Gastroesophageal sphincter (tissue), 4 donors: ENCODE measurements around the gene SDS. TPM values are rescaled to one million over a fixed set of nuclear protein-coding genes. Genes with fewer than 3 reads are reported as not detected.

ENCODE experiments used
- ATAC-seq: fragments of 150-250 bp; one replicate; pipeline ENCODE4 v1.9.1; 2016; ENCODE audit warnings: mild to moderate bottlenecking, moderate library complexity
- H3K27ac ChIP-seq, 4 donors: fragments of 200-600 bp; sonication (generic) in 3 of 4; 1 replicate in 3 of 4; 2 replicates in 1 of 4; pipeline ENCODE4 v1.5.1; 2016 to 2019
- H3K27me3 ChIP-seq: fragments of 200-600 bp; sonication (generic); one replicate; pipeline ENCODE4 v1.5.1; 2019
- H3K36me3 ChIP-seq, 2 donors: fragments of 200-600 bp; sonication (generic); one replicate each; pipeline ENCODE4 v1.5.1; 2019; ENCODE audit warnings: control low read depth in 1 of 2
- H3K4me1 ChIP-seq, 3 donors: fragments of 200-600 bp; sonication (generic); 1 replicate in 2 of 3; 2 replicates in 1 of 3; pipeline ENCODE4 v1.5.1; 2016 to 2019; ENCODE audit warnings: control low read depth in 2 of 3
- H3K4me3 ChIP-seq, 2 donors: fragments of 200-600 bp; sonication (generic); one replicate each; pipeline ENCODE4 v1.5.1; 2019; ENCODE audit warnings: mild to moderate bottlenecking in 1 of 2, moderate library complexity in 1 of 2
- H3K9me3 ChIP-seq, 3 donors: fragments of 200-600 bp; sonication (generic); one replicate each; pipeline ENCODE4 v1.5.1; 2017 to 2019; ENCODE audit warnings: control low read depth in 2 of 3
- CTCF ChIP-seq, 4 experiments: fragments of 200-600 bp in 2 of 4; fragments of 450-650 bp in 2 of 4; sonication (generic) in 1 of 4; IDR thresholded peaks; one replicate each; pipeline ENCODE4 v1.5.1; 2017 to 2019; ENCODE audit warnings: antibody characterized with exemption in 4 of 4, mild to moderate bottlenecking in 2 of 4, moderate library complexity in 2 of 4
- EP300 ChIP-seq: sonication (generic); formaldehyde crosslinking; IDR thresholded peaks from one replicate; pipeline ENCODE4 v1.6.1; 2017; ENCODE audit warnings: antibody characterized with exemption, mild to moderate bottlenecking
- POLR2A ChIP-seq, 2 donors: fragments of 450-650 bp; IDR thresholded peaks; one replicate each; pipeline ENCODE4 v1.6.1; 2017; ENCODE audit warnings: antibody characterized with exemption in 2 of 2, mild to moderate bottlenecking in 2 of 2, moderate library complexity in 1 of 2
- POLR2AphosphoS5 ChIP-seq: sonication (generic); formaldehyde crosslinking; IDR thresholded peaks from one replicate; pipeline ENCODE4 v1.6.1; 2017; ENCODE audit warnings: antibody characterized with exemption
- WGBS, 2 donors: methylation state at CpG; one replicate each; pipeline ENCODE4 v1.1.5; 2018; ENCODE audit warnings: low coverage in 1 of 2; 5-methylcytosine and 5-hydroxymethylcytosine counted together
- total RNA-seq, 4 donors: library from RNA; depleted of rRNA; stranded (reverse); fragments of >200 nt; gene quantifications; one replicate each; pipeline ENCODE4 v1.1.0, GENCODE V29; 2016

Gene SDS
- total RNA-seq, 4 donors from 2014 or later = 0.39 to 5.5 TPM; not detected in 2

DNA sequence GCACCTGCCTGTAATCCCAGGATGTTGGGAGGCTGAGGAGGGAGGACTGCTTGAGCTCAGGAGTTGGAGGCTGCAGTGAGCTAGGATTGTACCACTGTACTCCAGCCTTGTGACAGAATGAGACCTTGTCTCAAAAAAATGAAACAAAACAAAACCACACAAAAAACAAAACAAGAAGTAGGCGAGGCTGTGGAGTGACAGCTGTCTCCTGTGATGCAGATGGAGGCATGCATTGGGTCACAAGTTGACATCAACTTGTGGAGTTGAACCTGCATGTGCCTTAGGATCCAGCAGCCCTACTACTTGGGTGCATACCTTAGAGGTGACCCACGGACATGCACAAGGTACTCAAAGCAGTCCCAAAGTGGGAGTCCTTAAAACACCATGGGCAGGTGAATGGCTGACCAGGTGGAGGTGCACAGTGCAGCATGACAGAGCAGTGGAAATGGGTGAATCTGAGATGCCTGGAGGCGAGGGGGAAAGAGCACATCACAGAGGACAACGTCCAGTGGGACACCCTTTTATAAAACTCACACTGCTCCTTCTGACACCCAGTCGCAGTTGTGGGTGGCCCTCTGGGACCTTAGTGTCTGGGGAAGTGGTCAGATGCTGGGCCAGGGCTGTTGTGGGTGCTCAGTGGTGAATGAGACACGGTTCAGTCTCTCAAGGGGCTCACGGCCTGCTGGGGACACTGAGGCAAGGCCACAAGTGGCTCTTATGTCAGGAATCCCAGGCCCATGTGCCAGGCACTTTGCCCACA is 32.6 kb downstream of the SDS start:
- TF ChIP-seq POLR2A (IDR thresholded peaks at IDR 0.05) = no peak
- no peak for TF ChIP-seq CTCF (IDR thresholded peaks at IDR 0.05)
- no peak for TF ChIP-seq EP300
- TF ChIP-seq POLR2AphosphoS5 = no peak
- H3K36me3 ChIP-seq = peaks cover 0 to 68% of the 10 kb centered on the region in 2 donors
- no peaks in the 10 kb centered on the region for H3K27me3 ChIP-seq
- ATAC-seq = no peak
- no peak overlapping the region for H3K4me3 ChIP-seq
- H3K9me3 ChIP-seq = no peaks in the 10 kb centered on the region
- H3K27ac ChIP-seq = no peak overlapping the region
- 69 to 83% methylated on average over 1 to 2 of the region's 7 CpGs for WGBS, 2 donors
- H3K4me1 ChIP-seq = peaks cover 0 to 7% (median 0%) of the 10 kb centered on the region in 3 donors

GRCh38 chr12:113369391-113369985 is 34.2 kb downstream of the SDS start:
- TF ChIP-seq CTCF (IDR thresholded peaks at IDR 0.05) (no peak), POLR2A (IDR thresholded peaks at IDR 0.05) (no peak), POLR2AphosphoS5 (no peak), EP300 (no peak)
- H3K4me1 ChIP-seq = peaks cover 0 to 7% (median 0%) of the 10 kb centered on the region in 3 donors
- peaks cover 0 to 63% of the 10 kb centered on the region in 2 donors for H3K36me3 ChIP-seq
- no peak for ATAC-seq
- WGBS, 2 donors = 53 to 66% methylated on average over 5 to 6 of the region's 6 CpGs
- H3K4me3 ChIP-seq = no peak overlapping the region
- no peaks in the 10 kb centered on the region for H3K9me3 ChIP-seq
- H3K27me3 ChIP-seq = no peaks in the 10 kb centered on the region
- H3K27ac ChIP-seq = no peak overlapping the region

GRCh38 chr12:113368331-113368730 is 35.4 kb downstream of the SDS start:
- H3K27ac ChIP-seq = no peak overlapping the region
- TF ChIP-seq POLR2AphosphoS5 (no peak), CTCF (IDR thresholded peaks at IDR 0.05) (no peak), EP300 (no peak), POLR2A (IDR thresholded peaks at IDR 0.05) (no peak)

DNA sequence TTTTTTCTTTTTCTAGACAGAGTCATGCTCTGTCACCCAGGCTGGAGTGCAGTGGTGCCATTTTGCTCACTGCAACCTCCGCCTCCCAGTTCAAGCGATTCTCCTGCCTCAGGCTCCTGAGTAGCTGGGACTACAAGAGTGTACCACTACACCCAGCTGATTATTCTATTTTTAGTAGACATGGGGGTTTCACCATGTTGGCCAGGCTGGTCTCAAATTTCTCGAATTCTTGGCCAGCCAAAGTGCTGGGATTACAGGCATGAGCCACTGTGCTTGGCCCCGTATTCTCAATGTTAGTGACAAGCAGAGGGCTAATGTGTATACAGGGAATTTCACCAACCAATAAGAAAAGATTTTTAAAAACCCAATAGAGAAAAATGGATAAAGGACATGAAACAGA is 36.9 kb downstream of the SDS start:
- H3K9me3 ChIP-seq = no peaks in the 10 kb centered on the region
- H3K4me3 ChIP-seq = no peak overlapping the region
- TF ChIP-seq EP300 = no peak
- H3K27me3 ChIP-seq = no peaks in the 10 kb centered on the region
- H3K36me3 ChIP-seq = peaks cover 0 to 45% of the 10 kb centered on the region in 2 donors
- peaks cover 0 to 12% (median 0%) of the 10 kb centered on the region in 3 donors for H3K4me1 ChIP-seq
- WGBS, 2 donors = 67 to 95% methylated on average over 2 to 3 of the region's 4 CpGs
- H3K27ac ChIP-seq = no peak overlapping the region
- no peak for ATAC-seq

More at GRCh38 chr12:113368331-113368730, 35.4 kb downstream of the SDS start:
- Histone ChIP-seq H3K4me1 (peaks cover 0 to 7% (median 0%) of the 10 kb centered on the region in 3 donors), H3K4me3 (no peak overlapping the region), H3K9me3 (no peaks in the 10 kb centered on the region), H3K36me3 (peaks cover 0 to 60% of the 10 kb centered on the region in 2 donors), H3K27me3 (no peaks in the 10 kb centered on the region)
- 87 to 100% methylated on average over 1 to 3 of the region's 4 CpGs for WGBS, 2 donors
- ATAC-seq = no peak

- Histone ChIP-seq H3K27ac (no peak overlapping the region), H3K27me3 (no peaks in the 10 kb centered on the region), H3K9me3 (no peaks in the 10 kb centered on the region), H3K4me3 (no peak overlapping the region), H3K4me1 (peaks cover 0 to 19% (median 0%) of the 10 kb centered on the region in 3 donors), H3K36me3 (peaks cover 0 to 34% of the 10 kb centered on the region in 2 donors)
- no peak for TF ChIP-seq EP300
- TF ChIP-seq POLR2A (IDR thresholded peaks at IDR 0.05) = no peak
- no peak for TF ChIP-seq POLR2AphosphoS5
- TF ChIP-seq CTCF (IDR thresholded peaks at IDR 0.05) = no peak
- ATAC-seq = no peak
- 86 to 96% methylated on average over 5 to 7 of the region's 7 CpGs for WGBS, 2 donors
These were observed 37.9 kb downstream of the SDS start for GRCh38 chr12:113365639-113366395.
